HL-60 (cell line): ENCODE data around the gene DTWD2.

ENCODE experiments used
- GABPA ChIP-seq: IDR thresholded peaks from 2 replicates; pipeline ENCODE4 v1.6.1; 2012; ENCODE audit warnings: low read depth
- POLR2AphosphoS5 ChIP-seq: IDR thresholded peaks from 2 replicates; pipeline ENCODE4 v1.6.1; 2012; ENCODE audit warnings: low read depth
- SPI1 ChIP-seq: IDR thresholded peaks from 2 replicates; pipeline ENCODE4 v1.6.1; 2012; ENCODE audit warnings: low read depth, mild to moderate bottlenecking, borderline replicate concordance
- TF ChIP-seq, protein P1 (sequence below): IDR thresholded peaks from one replicate; pipeline ENCODE4 v1.5.1; 2011; ENCODE audit warnings: low read length, control low read depth, inconsistent platforms; ENCODE audit not compliant: insufficient read depth
- TF ChIP-seq, protein P2 (sequence below): IDR thresholded peaks from 2 replicates; pipeline ENCODE4 v1.6.1; 2012; ENCODE audit warnings: low read depth; ENCODE audit not compliant: insufficient replicate concordance

DNA sequence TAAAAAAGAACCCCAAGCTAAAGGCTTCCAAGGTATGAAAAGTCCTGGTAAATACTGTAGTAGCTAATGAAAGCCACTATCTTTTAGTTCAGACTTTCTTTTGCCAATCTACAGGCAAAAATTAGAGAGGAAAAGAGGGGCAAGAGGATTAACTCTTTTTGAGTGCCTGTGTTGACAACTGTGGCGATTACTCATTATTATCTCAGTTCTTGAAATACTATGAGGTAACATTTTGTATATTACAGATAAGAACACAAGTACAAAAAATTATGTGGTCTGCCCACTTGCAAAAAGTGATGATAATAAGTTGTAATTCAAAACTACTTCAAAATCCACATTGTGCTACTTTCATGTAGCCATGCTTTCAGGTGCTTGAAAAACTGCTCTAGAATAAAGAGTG, 144.0 kb downstream of the DTWD2 start:
- TF ChIP-seq, protein P1, sequence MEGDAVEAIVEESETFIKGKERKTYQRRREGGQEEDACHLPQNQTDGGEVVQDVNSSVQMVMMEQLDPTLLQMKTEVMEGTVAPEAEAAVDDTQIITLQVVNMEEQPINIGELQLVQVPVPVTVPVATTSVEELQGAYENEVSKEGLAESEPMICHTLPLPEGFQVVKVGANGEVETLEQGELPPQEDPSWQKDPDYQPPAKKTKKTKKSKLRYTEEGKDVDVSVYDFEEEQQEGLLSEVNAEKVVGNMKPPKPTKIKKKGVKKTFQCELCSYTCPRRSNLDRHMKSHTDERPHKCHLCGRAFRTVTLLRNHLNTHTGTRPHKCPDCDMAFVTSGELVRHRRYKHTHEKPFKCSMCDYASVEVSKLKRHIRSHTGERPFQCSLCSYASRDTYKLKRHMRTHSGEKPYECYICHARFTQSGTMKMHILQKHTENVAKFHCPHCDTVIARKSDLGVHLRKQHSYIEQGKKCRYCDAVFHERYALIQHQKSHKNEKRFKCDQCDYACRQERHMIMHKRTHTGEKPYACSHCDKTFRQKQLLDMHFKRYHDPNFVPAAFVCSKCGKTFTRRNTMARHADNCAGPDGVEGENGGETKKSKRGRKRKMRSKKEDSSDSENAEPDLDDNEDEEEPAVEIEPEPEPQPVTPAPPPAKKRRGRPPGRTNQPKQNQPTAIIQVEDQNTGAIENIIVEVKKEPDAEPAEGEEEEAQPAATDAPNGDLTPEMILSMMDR = no peak
- TF ChIP-seq SPI1 = no peak
- TF ChIP-seq, protein P2, sequence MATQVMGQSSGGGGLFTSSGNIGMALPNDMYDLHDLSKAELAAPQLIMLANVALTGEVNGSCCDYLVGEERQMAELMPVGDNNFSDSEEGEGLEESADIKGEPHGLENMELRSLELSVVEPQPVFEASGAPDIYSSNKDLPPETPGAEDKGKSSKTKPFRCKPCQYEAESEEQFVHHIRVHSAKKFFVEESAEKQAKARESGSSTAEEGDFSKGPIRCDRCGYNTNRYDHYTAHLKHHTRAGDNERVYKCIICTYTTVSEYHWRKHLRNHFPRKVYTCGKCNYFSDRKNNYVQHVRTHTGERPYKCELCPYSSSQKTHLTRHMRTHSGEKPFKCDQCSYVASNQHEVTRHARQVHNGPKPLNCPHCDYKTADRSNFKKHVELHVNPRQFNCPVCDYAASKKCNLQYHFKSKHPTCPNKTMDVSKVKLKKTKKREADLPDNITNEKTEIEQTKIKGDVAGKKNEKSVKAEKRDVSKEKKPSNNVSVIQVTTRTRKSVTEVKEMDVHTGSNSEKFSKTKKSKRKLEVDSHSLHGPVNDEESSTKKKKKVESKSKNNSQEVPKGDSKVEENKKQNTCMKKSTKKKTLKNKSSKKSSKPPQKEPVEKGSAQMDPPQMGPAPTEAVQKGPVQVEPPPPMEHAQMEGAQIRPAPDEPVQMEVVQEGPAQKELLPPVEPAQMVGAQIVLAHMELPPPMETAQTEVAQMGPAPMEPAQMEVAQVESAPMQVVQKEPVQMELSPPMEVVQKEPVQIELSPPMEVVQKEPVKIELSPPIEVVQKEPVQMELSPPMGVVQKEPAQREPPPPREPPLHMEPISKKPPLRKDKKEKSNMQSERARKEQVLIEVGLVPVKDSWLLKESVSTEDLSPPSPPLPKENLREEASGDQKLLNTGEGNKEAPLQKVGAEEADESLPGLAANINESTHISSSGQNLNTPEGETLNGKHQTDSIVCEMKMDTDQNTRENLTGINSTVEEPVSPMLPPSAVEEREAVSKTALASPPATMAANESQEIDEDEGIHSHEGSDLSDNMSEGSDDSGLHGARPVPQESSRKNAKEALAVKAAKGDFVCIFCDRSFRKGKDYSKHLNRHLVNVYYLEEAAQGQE = no peak
- TF ChIP-seq POLR2AphosphoS5 = no peak
- no peak for TF ChIP-seq GABPA
